ENCODE data around the gene LDB3. TPM values are rescaled to one million over a fixed set of nuclear protein-coding genes. Genes with fewer than 3 reads are reported as not detected.
A peak's percentile ranks its signal among the peaks of the same experiment; 100 is the strongest.
"Not testable (repeated sequence)": the region's sequence is repeated elsewhere in the genome, so short reads cannot be mapped to it uniquely, and the experiment has no call there.

The LDB3 gene
- total and polyA plus RNA-seq, 2 donors = 7.1 to 8.2 TPM

DNA sequence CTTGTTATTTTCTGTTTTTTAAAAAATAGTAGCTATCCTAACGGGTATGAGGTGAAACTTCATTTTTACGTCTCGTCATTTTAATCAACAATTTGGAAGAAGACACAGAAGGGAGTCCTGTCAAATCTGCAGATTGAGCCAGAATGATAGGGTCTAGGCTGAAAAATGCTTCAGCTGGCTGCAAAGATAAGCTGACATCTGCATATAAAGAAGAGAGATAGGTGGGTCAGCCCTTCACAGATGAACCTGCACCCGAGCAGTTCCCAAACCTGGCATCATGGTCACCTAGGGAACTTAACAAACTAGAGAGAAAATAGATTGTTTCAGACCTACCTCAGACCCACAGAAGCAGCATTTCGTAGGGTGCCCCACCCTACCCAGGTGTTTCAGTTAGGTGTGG, 52.9 kb downstream of the LDB3 start:
- H3K27ac ChIP-seq (ENCODE audit: low read depth) = no peak overlapping the region
- H3K4me3 ChIP-seq (ENCODE audit: low read depth, low read length) = no peak overlapping the region
- no peaks in the 10 kb centered on the region for H3K36me3 ChIP-seq (ENCODE audit: insufficient read depth)
- no peak for DNase-seq (ENCODE audit: extremely low spot score)
- 87% methylated on average over 5 of the region's 5 CpGs for WGBS
- no peaks in the 10 kb centered on the region for H3K4me1 ChIP-seq (ENCODE audit: insufficient read depth)

DNA sequence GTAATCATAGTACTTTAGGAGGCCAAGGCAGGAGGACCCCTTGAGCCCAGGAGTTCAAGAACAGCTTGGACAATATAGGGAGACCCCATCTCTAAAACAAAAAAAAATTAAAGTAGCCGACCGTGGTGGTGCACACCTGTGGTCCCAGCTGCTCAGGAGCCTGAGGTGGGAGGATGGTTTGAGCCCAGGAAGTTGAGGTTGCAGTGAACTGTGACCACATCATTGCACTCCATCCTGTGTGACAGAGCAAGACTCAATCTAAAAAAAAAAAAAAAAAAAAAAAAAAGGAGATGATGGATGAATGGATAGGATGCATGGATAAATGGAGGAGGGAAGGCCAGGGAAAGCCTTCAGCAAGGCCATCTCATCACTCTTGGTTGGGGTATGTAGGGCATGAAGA, 54.7 kb downstream of the LDB3 start:
- Histone ChIP-seq H3K4me1 (ENCODE audit: insufficient read depth) (no peaks in the 10 kb centered on the region), H3K27ac (ENCODE audit: low read depth) (no peak overlapping the region), H3K4me3 (ENCODE audit: low read depth, low read length) (no peak overlapping the region), H3K36me3 (ENCODE audit: insufficient read depth) (no peaks in the 10 kb centered on the region)
- no peak for DNase-seq (ENCODE audit: extremely low spot score)
- 95% methylated on average over 2 of the region's 2 CpGs for WGBS

DNA sequence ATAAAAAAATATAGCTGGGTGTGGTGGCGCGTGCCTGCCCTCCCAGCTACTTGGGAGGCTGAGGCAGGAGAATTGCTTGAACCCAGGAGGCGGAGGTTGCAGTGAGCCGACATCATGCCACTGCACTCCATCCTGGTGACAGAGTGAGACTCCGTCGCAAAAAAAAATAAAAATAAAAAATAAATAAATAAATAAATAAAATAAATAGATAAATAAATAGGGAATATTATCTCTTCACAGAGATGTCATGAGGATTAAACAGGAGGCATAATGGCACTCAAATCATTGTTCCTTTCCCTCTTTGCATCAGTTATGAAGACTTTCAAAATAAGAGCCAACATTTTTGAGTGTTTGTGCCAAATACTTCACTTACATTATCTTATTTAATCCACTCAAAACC, 56.1 kb downstream of the LDB3 start:
- H3K4me3 ChIP-seq (ENCODE audit: low read depth, low read length) = no peak overlapping the region
- H3K27ac ChIP-seq (ENCODE audit: low read depth) = no peak overlapping the region
- no peaks in the 10 kb centered on the region for H3K4me1 ChIP-seq (ENCODE audit: insufficient read depth)
- no peaks in the 10 kb centered on the region for H3K36me3 ChIP-seq (ENCODE audit: insufficient read depth)
- 98% methylated on average over 6 of the region's 6 CpGs for WGBS
- no peak for DNase-seq (ENCODE audit: extremely low spot score)

DNA sequence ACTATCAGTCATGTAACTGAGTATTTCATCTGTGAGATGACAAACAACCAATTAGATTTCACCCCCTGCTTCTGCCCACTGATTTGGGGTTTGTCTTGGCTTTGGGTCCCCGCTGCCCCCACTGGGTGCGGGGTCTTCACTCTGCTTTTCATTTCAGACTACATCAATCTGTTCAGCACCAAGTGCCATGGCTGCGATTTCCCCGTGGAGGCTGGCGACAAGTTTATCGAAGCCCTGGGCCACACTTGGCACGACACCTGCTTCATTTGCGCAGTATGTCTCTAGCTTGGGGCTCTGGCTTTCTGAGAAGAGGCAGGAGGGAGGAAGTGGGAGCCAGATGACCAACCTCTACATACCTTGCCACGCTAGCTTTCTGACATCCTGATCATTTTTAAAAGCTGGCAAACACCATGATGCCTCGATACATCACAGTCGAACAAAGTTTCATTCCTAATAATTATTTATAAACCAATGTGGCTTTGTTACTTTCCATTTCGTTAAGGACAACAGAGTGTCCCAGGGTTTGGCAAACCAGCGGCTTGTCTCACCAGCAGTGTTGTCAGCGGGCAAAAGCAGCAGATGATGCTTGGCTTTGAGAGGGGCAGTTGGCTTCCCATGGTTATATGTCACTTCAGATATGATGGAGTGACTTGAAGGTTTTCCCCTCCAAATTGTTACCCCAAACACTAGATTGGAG, 57.8 kb downstream of the LDB3 start:
- H3K4me1 ChIP-seq (ENCODE audit: insufficient read depth) = no peaks in the 10 kb centered on the region
- H3K27ac ChIP-seq (ENCODE audit: low read depth) = no peak overlapping the region
- 94% methylated on average over 14 of the region's 14 CpGs for WGBS
- no peaks in the 10 kb centered on the region for H3K36me3 ChIP-seq (ENCODE audit: insufficient read depth)
- DNase-seq (ENCODE audit: extremely low spot score) = no peak
- H3K4me3 ChIP-seq (ENCODE audit: low read depth, low read length) = no peak overlapping the region

DNA sequence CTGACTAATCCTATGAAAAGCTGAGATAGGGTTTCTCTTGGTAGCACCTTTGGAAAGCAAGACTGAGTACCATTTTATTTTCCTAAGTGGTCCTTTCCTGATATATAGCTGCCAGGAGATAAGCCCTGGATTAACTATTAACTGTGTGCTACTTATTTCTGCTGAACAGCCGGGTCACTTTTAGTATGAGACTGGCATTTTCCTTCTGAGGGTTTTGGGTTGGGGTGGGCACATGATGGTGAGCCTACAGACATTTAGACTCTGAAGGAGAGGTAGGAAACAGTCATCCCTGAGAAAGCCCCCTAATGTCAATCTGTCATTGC, 58.3 kb downstream of the LDB3 start:
- Histone ChIP-seq H3K36me3 (ENCODE audit: insufficient read depth) (no peaks in the 10 kb centered on the region), H3K27ac (ENCODE audit: low read depth) (no peak overlapping the region), H3K4me1 (ENCODE audit: insufficient read depth) (no peaks in the 10 kb centered on the region), H3K4me3 (ENCODE audit: low read depth, low read length) (no peak overlapping the region)
- DNase-seq (ENCODE audit: extremely low spot score) = no peak
- 59% methylated on average over 1 of the region's 1 CpG for WGBS

DNA sequence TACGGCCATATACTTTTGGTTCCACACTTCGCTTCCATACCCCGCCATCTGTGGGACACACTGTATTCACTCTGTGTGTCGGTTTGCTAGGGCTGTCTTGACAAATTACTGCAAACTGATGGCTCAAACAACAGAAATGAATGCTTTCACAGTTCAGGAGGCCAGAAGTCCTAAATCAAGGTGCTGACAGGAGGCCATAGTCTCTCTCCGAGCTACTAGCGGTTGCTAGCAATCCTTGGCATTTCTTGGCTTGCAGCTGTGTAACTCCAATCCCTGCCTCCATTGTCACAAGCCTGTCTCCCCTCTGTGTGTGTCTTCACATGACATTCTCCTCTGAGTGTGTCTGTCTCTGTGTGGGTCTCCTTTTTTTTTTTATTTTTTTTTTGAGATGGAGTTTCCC, 59.2 kb downstream of the LDB3 start:
- DNase-seq (ENCODE audit: extremely low spot score) = no peak
- Histone ChIP-seq H3K36me3 (ENCODE audit: insufficient read depth) (no peaks in the 10 kb centered on the region), H3K4me1 (ENCODE audit: insufficient read depth) (no peaks in the 10 kb centered on the region), H3K27ac (ENCODE audit: low read depth) (no peak overlapping the region), H3K4me3 (ENCODE audit: low read depth, low read length) (no peak overlapping the region)
- 73% methylated on average over 6 of the region's 6 CpGs for WGBS

DNA sequence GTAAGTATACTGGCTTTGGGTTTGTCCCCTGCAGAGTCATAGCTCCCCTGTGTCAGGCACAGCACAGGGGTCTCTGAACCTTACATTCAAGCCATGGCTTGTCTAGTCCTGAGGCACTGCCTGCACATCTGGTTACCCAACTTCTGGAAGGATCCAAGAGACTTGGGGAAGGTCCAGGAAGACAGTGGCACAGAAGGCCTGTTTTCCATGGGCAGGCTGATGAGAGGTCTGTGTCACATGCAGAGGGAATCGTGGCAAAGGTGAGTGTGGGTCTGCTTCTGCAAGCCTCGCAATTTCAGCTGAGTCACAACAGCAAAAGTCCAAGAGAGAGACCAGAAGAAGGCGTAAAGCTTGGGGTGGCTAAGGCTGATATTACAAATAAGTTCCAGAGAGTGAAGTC, 59.7 kb downstream of the LDB3 start:
- no peaks in the 10 kb centered on the region for H3K4me1 ChIP-seq (ENCODE audit: insufficient read depth)
- whole genome bisulfite sequencing = 83% methylated on average over 3 of the region's 3 CpGs
- no peak overlapping the region for H3K27ac ChIP-seq (ENCODE audit: low read depth)
- no peaks in the 10 kb centered on the region for H3K36me3 ChIP-seq (ENCODE audit: insufficient read depth)
- H3K4me3 ChIP-seq (ENCODE audit: low read depth, low read length) = no peak overlapping the region
- no peak for DNase-seq (ENCODE audit: extremely low spot score)

DNA sequence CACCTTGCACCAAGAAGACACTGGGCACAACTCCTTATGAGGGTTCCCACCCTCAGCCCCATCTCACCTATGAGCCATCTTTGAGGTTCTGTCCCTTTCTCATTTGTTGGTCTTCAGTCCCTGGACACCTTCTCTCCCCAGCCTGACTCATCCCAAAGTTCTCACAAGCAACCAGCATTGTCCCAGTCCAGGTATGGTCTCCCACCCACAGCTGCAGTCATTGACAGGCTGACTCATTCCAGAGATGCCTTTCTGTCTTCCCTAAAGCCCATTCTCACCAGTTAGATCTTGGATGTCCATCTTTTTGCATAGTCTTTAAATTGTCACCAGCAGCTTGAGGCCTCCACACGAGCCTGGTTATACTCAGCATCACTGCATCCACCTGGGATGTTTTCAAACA, 61.4 kb downstream of the LDB3 start:
- WGBS = 84% methylated on average over 1 of the region's 1 CpG
- no peaks in the 10 kb centered on the region for H3K4me1 ChIP-seq (ENCODE audit: insufficient read depth)
- DNase-seq (ENCODE audit: extremely low spot score) = no peak
- no peak overlapping the region for H3K4me3 ChIP-seq (ENCODE audit: low read depth, low read length)
- no peaks in the 10 kb centered on the region for H3K36me3 ChIP-seq (ENCODE audit: insufficient read depth)
- H3K27ac ChIP-seq (ENCODE audit: low read depth) = no peak overlapping the region

DNA sequence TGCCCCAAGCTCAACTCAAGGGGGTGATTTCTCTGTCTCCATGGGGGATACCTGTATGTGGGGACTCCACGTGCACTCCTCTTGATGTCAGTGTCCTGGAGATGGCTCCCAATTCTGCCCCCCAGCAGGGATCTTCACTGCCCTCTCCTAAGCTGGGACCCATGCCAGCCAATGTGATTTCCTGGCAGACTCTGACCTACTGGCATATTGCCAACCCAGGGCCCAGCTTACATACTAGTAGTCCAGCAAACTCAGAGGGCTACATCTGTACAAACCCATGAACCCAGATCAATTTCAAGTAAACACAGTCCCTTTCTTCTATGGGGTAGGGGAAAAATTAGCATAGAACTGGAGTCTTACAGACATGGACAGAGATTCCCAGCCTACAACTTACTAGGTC, 61.9 kb downstream of the LDB3 start:
- H3K36me3 ChIP-seq (ENCODE audit: insufficient read depth) = no peaks in the 10 kb centered on the region
- no peaks in the 10 kb centered on the region for H3K4me1 ChIP-seq (ENCODE audit: insufficient read depth)
- no peak overlapping the region for H3K27ac ChIP-seq (ENCODE audit: low read depth)
- H3K4me3 ChIP-seq (ENCODE audit: low read depth, low read length) = no peak overlapping the region
- no peak for DNase-seq (ENCODE audit: extremely low spot score)
- 67% methylated on average over 1 of the region's 1 CpG for WGBS

DNA sequence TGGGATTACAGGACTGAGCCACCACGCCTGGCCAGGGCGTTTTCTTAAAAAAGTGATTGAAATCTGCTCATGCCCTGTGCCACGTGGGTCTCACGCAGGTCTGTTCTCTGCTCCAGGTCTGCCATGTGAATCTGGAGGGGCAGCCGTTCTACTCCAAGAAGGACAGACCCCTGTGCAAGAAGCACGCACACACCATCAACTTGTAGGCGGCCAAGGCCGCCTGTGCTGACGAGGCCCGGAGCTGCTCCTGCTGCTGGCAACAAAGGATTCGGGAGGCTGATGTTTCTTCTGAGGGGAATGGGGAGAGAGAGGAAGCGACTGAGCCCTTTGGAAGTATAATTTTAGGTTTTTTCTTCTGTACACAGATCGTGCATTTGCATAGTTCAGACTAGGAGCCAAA, 64.5 kb downstream of the LDB3 start:
- WGBS = 40% methylated on average over 13 of the region's 13 CpGs
- Histone ChIP-seq H3K4me3 (ENCODE audit: low read depth, low read length) (no peak overlapping the region), H3K27ac (ENCODE audit: low read depth) (peak overlapping the region; percentile 62)

DNA sequence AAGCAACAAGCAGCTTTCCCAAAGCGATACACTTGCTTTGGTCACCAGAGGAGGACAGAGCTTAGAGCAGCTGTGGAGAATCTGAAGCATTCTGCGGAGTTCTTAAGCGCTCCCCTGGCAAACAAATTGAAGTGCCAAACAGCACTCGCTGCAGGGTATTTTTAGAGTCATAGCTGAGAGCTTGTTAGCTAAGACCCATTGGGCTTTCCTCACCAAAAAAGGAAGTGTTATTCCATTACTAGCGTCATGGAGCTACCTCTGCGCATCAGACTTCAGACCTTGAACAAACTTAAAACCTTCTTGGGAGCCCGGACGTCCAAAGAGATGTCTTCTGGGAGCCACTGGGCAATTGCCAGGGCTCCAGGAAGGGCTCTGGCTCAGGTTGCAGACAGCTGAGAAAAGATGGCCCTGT, 65.0 kb downstream of the LDB3 start:
- Histone ChIP-seq H3K4me1 (ENCODE audit: insufficient read depth) (no peaks in the 10 kb centered on the region), H3K27ac (ENCODE audit: low read depth) (no peak overlapping the region), H3K36me3 (ENCODE audit: insufficient read depth) (no peaks in the 10 kb centered on the region), H3K4me3 (ENCODE audit: low read depth, low read length) (no peak overlapping the region)
- DNase-seq (ENCODE audit: extremely low spot score) = no peak
- WGBS = 29% methylated on average over 8 of the region's 8 CpGs

More for the DNA sequence above, 64.5 kb downstream of the LDB3 start:
- Histone ChIP-seq H3K36me3 (ENCODE audit: insufficient read depth) (no peaks in the 10 kb centered on the region), H3K4me1 (ENCODE audit: insufficient read depth) (no peaks in the 10 kb centered on the region)
- no peak for DNase-seq (ENCODE audit: extremely low spot score)

DNA sequence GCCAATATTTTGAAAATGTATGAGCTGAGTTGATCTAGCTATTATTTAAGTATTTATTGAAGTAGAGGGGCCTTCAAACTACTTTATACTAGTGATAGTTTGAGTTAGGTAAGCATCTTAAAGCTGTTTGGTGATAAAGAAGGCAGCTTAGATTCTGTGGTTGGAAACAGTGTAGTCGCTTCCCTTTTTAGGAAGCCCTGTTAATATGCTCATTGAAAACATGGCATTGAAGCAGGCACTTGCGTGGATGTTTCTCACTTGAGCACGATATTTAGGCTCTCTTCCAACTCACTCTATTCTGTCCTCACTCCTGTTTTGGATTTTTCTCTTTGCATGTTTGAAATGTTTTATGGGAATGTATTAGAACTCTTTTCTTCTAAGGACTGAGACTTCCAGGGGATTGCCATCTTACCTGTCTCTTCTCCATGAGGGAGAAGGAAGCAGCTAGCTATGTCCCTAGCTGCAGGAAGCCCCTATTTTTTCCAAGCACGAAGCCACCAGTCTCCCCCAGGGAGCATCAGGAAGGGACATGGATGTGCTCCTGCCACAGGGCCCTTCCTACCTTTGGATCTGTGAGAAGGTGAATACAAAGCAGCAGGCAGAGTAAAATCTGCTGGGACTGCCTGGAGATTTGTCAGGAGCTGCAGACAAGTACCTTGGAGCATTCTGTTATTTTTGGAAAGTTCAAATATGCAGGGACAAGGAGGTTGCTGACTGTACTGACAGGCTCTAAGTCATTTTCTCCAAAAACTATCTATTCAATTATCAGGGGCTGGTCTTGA, 66.1 kb downstream of the LDB3 start:
- 38% methylated on average over 4 of the region's 4 CpGs for WGBS
- no peak overlapping the region for H3K4me3 ChIP-seq (ENCODE audit: low read depth, low read length)
- H3K4me1 ChIP-seq (ENCODE audit: insufficient read depth) = no peaks in the 10 kb centered on the region
- H3K36me3 ChIP-seq (ENCODE audit: insufficient read depth) = no peaks in the 10 kb centered on the region
- no peak for DNase-seq (ENCODE audit: extremely low spot score)
- no peak overlapping the region for H3K27ac ChIP-seq (ENCODE audit: low read depth)

DNA sequence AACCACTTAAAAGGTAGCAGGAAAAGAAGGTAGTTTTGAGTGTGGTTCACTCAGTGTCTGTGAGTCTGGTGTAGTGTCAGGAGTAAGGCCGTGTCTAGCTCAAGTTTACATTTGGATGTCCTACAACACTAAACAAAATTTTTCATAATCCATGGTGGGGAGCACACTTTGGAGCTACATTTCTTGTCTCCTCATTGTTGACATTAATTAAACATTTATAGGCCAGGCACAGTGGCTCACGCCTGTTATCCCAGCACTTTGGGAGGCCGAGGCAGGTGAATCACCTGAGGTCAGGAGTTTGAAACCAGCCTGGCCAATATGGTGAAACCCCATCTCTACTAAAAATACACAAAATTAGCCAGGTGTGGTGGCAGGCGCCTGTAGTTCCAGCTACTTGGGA, 67.0 kb downstream of the LDB3 start:
- H3K27ac ChIP-seq (ENCODE audit: low read depth); DNase-seq (ENCODE audit: extremely low spot score); H3K36me3 ChIP-seq (ENCODE audit: insufficient read depth); H3K4me3 ChIP-seq (ENCODE audit: low read depth, low read length); H3K4me1 ChIP-seq (ENCODE audit: insufficient read depth): not testable (repeated sequence)
- WGBS = 67% methylated on average over 4 of the region's 4 CpGs

DNA sequence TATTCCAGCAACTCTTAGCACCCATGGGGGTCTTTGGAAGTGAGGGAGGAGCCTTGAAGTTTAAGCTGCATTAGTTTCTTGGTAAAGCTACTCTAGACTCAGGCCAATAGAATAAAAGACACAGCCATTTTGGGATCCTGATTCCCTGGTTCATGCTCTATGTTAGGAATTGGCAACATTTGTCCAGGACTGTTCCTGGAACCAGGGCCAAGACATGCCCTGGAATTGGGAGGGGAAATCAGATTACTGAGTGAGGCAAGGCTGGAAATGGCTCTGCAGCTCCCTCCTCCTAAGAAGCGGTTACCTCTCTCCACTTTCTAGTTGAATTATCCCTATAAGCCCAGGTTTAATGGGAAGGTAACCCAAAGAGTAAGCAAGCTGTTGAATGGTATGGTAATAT, 73.9 kb downstream of the LDB3 start:
- no peak overlapping the region for H3K4me3 ChIP-seq (ENCODE audit: low read depth, low read length)
- DNase-seq (ENCODE audit: extremely low spot score) = no peak
- 88% methylated on average over 1 of the region's 1 CpG for WGBS
- no peaks in the 10 kb centered on the region for H3K4me1 ChIP-seq (ENCODE audit: insufficient read depth)
- H3K27ac ChIP-seq (ENCODE audit: low read depth) = no peak overlapping the region
- H3K36me3 ChIP-seq (ENCODE audit: insufficient read depth) = no peaks in the 10 kb centered on the region
